HL-60 (cell line): ENCODE data around the gene RAMAC.

ENCODE experiments used
- DNase-seq, 2 experiments: peaks; one replicate each; pipeline ENCODE4 v3.0.0-alpha.2; 2010 to 2020; ENCODE audit warnings: low read depth in 1 of 2, low spot score in 1 of 2
- H3K27ac ChIP-seq: fragments of 250-450 bp; sonication (Bioruptor Pico); replicated peaks from 2 replicates; pipeline ENCODE4 v1.5.1; 2020; ENCODE audit warnings: mild to moderate bottlenecking, moderate library complexity
- H3K27me3 ChIP-seq: fragments of 250-450 bp; sonication (Bioruptor Pico); 2 replicates; pipeline ENCODE4 v1.5.1; 2021; ENCODE audit warnings: mild to moderate bottlenecking, moderate library complexity; ENCODE audit not compliant: insufficient read depth, poor library complexity, severe bottlenecking
- H3K4me3 ChIP-seq: replicated peaks from 2 replicates; pipeline ENCODE4 v1.5.1; 2011; ENCODE audit warnings: mild to moderate bottlenecking, control low read depth, low read length; ENCODE audit not compliant: insufficient read depth
- CTCF ChIP-seq: IDR thresholded peaks from one replicate; pipeline ENCODE4 v1.5.1; 2011; ENCODE audit warnings: low read length, control low read depth, inconsistent platforms; ENCODE audit not compliant: insufficient read depth
- GABPA ChIP-seq: IDR thresholded peaks from 2 replicates; pipeline ENCODE4 v1.6.1; 2012; ENCODE audit warnings: low read depth
- POLR2AphosphoS5 ChIP-seq: IDR thresholded peaks from 2 replicates; pipeline ENCODE4 v1.6.1; 2012; ENCODE audit warnings: low read depth
- REST ChIP-seq: IDR thresholded peaks from 2 replicates; pipeline ENCODE4 v1.6.1; 2012; ENCODE audit warnings: low read depth; ENCODE audit not compliant: insufficient replicate concordance
- SPI1 ChIP-seq: IDR thresholded peaks from 2 replicates; pipeline ENCODE4 v1.6.1; 2012; ENCODE audit warnings: low read depth, mild to moderate bottlenecking, borderline replicate concordance

RAMAC gene

GRCh38 chr15:82969353-82969752 lies 16.7 kb upstream of the RAMAC start:
- Histone ChIP-seq H3K4me3 (no peak overlapping the region), H3K27ac (no peak overlapping the region), H3K27me3 (no peaks in the 10 kb centered on the region)
- DNase-seq = no peak
- TF ChIP-seq REST (no peak), GABPA (no peak), SPI1 (peak; percentile 87), POLR2AphosphoS5 (no peak), CTCF (no peak)

- Histone ChIP-seq H3K4me3 (no peak overlapping the region), H3K27me3 (no peaks in the 10 kb centered on the region), H3K27ac (no peak overlapping the region)
- TF ChIP-seq CTCF (no peak), SPI1 (no peak), REST (no peak), GABPA (no peak), POLR2AphosphoS5 (no peak)
- DNase-seq = no peak
Measured at GRCh38 chr15:82970078-82970686, 15.8 kb upstream of the RAMAC start.

DNA sequence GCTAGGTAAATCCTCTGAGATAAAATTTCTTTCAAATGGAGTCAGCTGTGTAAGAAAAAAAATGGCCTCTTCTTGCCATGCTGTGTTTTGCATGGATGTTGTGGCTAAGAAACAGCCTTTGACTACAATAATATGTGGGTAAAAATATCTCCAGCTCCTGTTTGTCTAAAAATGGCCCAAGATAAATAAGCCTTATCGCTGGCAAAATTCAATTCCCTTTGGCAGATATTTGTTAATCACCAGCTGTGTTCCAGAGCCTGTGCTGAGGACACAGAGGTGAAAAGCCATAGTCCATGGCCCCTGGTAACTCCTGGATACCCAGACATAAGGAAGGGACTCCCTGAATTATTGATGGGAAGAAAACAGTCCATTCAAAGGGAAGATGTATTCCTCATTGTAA lies 15.3 kb upstream of the RAMAC start:
- TF ChIP-seq SPI1 (no peak), GABPA (no peak), POLR2AphosphoS5 (no peak), CTCF (no peak), REST (no peak)
- no peak for DNase-seq
- Histone ChIP-seq H3K27ac (no peak overlapping the region), H3K27me3 (no peaks in the 10 kb centered on the region), H3K4me3 (no peak overlapping the region)
